NK-92 (cell line): ENCODE results near the gene ALOX15.
"Not testable (repeated sequence)": the region's sequence is repeated elsewhere in the genome, so short reads cannot be mapped to it uniquely, and the experiment has no call there.

Experiments
- DNase-seq: peaks from one replicate; lab custom pipeline; 2025; ENCODE audit not compliant: unreplicated experiment; lab: John Stamatoyannopoulos, UW

ALOX15 gene

GRCh38 chr17:4641297-4642195 is at the start of gene ALOX15:
Gene ALOX15 (minus strand): TSS chr17:4641678. CDS start chr17:4641651, 27 bp downstream.
- DNase-seq: no peak

GRCh38 chr17:4690745-4691144 is 49.3 kb upstream of the ALOX15 start:
- no peak for DNase-seq

- not testable (repeated sequence) for DNase-seq
Measured at GRCh38 chr17:4689872-4690271, 48.4 kb upstream of the ALOX15 start.

GRCh38 chr17:4683739-4684138 is 42.3 kb upstream of the ALOX15 start:
- DNase-seq: not testable (repeated sequence)

GRCh38 chr17:4679658-4680057 is 38.2 kb upstream of the ALOX15 start:
- no peak for DNase-seq

- no peak for DNase-seq
Measured at GRCh38 chr17:4678448-4679026, 37.1 kb upstream of the ALOX15 start.

GRCh38 chr17:4676791-4677190 is 35.3 kb upstream of the ALOX15 start:
- no peak for DNase-seq

- no peak for DNase-seq
Measured at GRCh38 chr17:4675791-4676190, 34.3 kb upstream of the ALOX15 start.

GRCh38 chr17:4674685-4674998 is 33.2 kb upstream of the ALOX15 start:
- DNase-seq: no peak

- DNase-seq: no peak
Measured at GRCh38 chr17:4673986-4674684, 32.7 kb upstream of the ALOX15 start.

GRCh38 chr17:4673169-4673568 is 31.7 kb upstream of the ALOX15 start:
- no peak for DNase-seq

GRCh38 chr17:4672751-4673150 is 31.3 kb upstream of the ALOX15 start:
- DNase-seq: no peak

GRCh38 chr17:4672055-4672630 is 30.7 kb upstream of the ALOX15 start:
- DNase-seq: no peak

GRCh38 chr17:4667166-4667565 is 25.7 kb upstream of the ALOX15 start:
- no peak for DNase-seq

- DNase-seq: no peak
Measured at GRCh38 chr17:4666296-4666695, 24.8 kb upstream of the ALOX15 start.

- no peak for DNase-seq
Measured at GRCh38 chr17:4665027-4665426, 23.5 kb upstream of the ALOX15 start.

- DNase-seq: no peak
Measured at GRCh38 chr17:4664230-4664629, 22.8 kb upstream of the ALOX15 start.

GRCh38 chr17:4663711-4664110 is 22.2 kb upstream of the ALOX15 start:
- DNase-seq: no peak

- DNase-seq: no peak
Measured at GRCh38 chr17:4658478-4659305, 17.2 kb upstream of the ALOX15 start.

GRCh38 chr17:4657678-4658077 is 16.2 kb upstream of the ALOX15 start:
- no peak for DNase-seq

- not testable (repeated sequence) for DNase-seq
Measured at GRCh38 chr17:4655933-4656332, 14.5 kb upstream of the ALOX15 start.
